Endothelial cell (in vitro differentiated cells): ENCODE data around the gene HSPBP1. TPM values are rescaled to one million over a fixed set of nuclear protein-coding genes. Genes with fewer than 3 reads are reported as not detected.

Experiments
- DNase-seq: peaks from one replicate; pipeline ENCODE4 v3.0.0; 2021; ENCODE audit warnings: low spot score
- H3K27ac Mint-ChIP-seq: one replicate; pipeline ENCODE4 v1.8.0; 2021; ENCODE audit warnings: mixed read lengths, inconsistent platforms; ENCODE audit not compliant: unreplicated experiment
- H3K27me3 Mint-ChIP-seq: one replicate; pipeline ENCODE4 v1.8.0; 2021; ENCODE audit warnings: mild to moderate bottlenecking, moderate library complexity, mixed read lengths, inconsistent platforms; ENCODE audit not compliant: unreplicated experiment
- H3K36me3 Mint-ChIP-seq: one replicate; pipeline ENCODE4 v1.8.0; 2021; ENCODE audit warnings: mild to moderate bottlenecking, low read depth, mixed read lengths, inconsistent platforms; ENCODE audit not compliant: unreplicated experiment
- H3K4me1 Mint-ChIP-seq: one replicate; pipeline ENCODE4 v1.8.0; 2021; ENCODE audit warnings: mild to moderate bottlenecking, mixed read lengths, inconsistent platforms; ENCODE audit not compliant: unreplicated experiment
- H3K4me3 Mint-ChIP-seq: one replicate; pipeline ENCODE4 v1.8.0; 2021; ENCODE audit warnings: mild to moderate bottlenecking, mixed read lengths, inconsistent platforms; ENCODE audit not compliant: unreplicated experiment
- H3K9me3 Mint-ChIP-seq: one replicate; pipeline ENCODE4 v1.8.0; 2021; ENCODE audit warnings: mixed read lengths, inconsistent platforms; ENCODE audit not compliant: unreplicated experiment
- total RNA-seq: library from RNA; stranded (reverse); fragmentation: NEBNext Ultra II Directional; extraction: Animal tissue kit (Norgen Biotek cat#: 25700); gene quantifications from one replicate; pipeline ENCODE4 v1.2.1, GENCODE V29; 2021; ENCODE audit not compliant: unreplicated experiment
- TF ChIP-seq, protein P1 (sequence below): fragments of 200-600 bp; sonication (generic); IDR thresholded peaks from one replicate; pipeline ENCODE4 v1.5.0; 2021; ENCODE audit warnings: antibody characterized with exemption; ENCODE audit not compliant: unreplicated experiment

The HSPBP1 gene
- total RNA-seq, 1 donor from 2014 or later: 24.6 TPM

DNA sequence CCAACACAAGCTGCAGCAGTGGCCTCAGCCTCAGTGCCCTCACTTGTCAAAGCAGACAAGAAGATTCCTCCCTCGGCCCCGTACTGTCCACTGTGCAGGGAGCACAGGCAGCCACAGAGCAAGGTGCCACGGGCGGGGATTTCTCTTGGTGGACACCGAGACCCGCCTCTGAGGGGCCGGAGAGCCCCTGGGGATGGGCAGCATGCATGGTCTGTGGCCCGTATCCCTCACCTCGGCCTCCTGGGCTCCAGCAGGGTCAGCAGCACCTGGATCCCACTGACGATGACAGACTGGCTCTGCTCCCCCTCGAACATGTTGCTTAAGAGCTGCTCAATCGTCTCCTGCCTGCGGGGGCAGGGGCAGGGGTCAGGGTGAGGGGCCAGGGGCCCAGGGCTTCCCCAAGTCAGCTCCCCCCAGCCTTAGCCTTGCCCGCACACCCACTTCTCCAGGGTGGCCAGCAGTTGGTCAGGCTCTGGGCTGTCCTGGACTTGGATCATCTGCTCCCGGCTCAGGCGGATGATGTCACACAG, 37.9 kb downstream of the HSPBP1 start:
- Mint-ChIP-seq H3K9me3 (no peaks in the 10 kb centered on the region), H3K4me1 (no peaks in the 10 kb centered on the region), H3K27me3 (peaks cover 9% of the 10 kb centered on the region), H3K36me3 (peaks cover 42% of the 10 kb centered on the region), H3K4me3 (no peak overlapping the region), H3K27ac (no peak overlapping the region)
- TF ChIP-seq, protein P1, sequence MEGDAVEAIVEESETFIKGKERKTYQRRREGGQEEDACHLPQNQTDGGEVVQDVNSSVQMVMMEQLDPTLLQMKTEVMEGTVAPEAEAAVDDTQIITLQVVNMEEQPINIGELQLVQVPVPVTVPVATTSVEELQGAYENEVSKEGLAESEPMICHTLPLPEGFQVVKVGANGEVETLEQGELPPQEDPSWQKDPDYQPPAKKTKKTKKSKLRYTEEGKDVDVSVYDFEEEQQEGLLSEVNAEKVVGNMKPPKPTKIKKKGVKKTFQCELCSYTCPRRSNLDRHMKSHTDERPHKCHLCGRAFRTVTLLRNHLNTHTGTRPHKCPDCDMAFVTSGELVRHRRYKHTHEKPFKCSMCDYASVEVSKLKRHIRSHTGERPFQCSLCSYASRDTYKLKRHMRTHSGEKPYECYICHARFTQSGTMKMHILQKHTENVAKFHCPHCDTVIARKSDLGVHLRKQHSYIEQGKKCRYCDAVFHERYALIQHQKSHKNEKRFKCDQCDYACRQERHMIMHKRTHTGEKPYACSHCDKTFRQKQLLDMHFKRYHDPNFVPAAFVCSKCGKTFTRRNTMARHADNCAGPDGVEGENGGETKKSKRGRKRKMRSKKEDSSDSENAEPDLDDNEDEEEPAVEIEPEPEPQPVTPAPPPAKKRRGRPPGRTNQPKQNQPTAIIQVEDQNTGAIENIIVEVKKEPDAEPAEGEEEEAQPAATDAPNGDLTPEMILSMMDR: no peak
- DNase-seq: no peak

DNA sequence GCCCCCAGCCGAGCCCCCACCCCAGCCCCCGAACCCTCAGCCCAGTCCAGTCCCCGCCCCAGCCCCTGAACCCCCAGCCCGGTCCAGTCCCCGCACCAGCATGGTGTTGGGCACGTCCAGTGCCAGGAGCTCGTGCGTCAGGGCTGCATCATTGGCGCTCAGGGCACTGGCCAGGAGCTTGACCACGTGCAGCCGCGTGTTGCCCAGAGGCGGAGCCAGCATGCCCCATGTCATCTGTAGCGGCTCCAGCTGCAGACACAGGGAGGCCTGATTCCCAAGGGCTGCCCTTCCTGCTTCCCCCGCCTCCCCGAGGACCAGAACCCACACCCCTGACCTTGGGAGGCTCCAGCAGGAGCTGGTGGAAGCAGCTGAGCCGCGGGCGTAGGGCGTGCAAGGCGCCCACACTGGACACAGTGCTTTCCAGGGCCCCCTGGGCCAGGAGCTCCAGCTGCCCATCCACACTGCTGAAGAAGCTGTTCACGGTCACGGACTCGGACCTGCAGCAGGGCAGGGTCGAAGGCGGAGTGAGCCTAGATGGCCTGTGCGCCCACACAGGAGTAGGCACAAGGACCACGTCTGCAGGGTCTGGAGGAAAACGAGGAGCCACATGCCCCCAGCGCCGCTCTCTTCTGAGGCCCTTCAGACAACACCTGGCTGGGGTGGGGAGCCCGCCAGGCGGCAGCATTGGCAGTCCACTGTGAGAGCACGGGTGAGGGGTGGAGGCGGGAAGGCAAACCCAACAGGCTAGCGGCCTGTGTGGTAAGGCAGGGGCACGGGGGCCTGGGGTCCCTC, 38.6 kb downstream of the HSPBP1 start:
- TF ChIP-seq, protein P1: no peak
- no peak overlapping the region for H3K27ac Mint-ChIP-seq
- peaks cover 7% of the 10 kb centered on the region for H3K27me3 Mint-ChIP-seq
- H3K4me3 Mint-ChIP-seq: no peak overlapping the region
- H3K36me3 Mint-ChIP-seq: peaks cover 47% of the 10 kb centered on the region
- no peaks in the 10 kb centered on the region for H3K4me1 Mint-ChIP-seq
- no peaks in the 10 kb centered on the region for H3K9me3 Mint-ChIP-seq
- DNase-seq: no peak

DNA sequence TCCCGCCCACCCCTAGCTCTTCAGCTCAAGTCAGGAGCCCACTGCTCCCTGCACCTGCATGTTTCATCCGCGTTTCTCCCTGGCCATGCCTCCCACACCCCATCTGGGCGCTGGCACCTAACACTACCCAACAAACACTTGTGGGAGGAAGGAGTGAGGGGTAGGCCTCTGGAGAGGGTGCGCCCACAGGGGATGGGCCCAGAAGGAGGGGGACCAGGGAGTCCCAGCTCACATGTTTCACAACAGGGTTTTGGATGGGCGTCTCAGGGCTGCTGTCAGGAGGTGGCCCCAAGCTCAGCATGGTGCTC, 39.2 kb downstream of the HSPBP1 start:
- no peak for DNase-seq
- no peaks in the 10 kb centered on the region for H3K4me1 Mint-ChIP-seq
- peaks cover 6% of the 10 kb centered on the region for H3K27me3 Mint-ChIP-seq
- peaks cover 52% of the 10 kb centered on the region for H3K36me3 Mint-ChIP-seq
- H3K9me3 Mint-ChIP-seq: no peaks in the 10 kb centered on the region
- H3K27ac Mint-ChIP-seq: no peak overlapping the region
- TF ChIP-seq, protein P1: no peak
- peak overlapping the region; percentile 57 for H3K4me3 Mint-ChIP-seq

DNA sequence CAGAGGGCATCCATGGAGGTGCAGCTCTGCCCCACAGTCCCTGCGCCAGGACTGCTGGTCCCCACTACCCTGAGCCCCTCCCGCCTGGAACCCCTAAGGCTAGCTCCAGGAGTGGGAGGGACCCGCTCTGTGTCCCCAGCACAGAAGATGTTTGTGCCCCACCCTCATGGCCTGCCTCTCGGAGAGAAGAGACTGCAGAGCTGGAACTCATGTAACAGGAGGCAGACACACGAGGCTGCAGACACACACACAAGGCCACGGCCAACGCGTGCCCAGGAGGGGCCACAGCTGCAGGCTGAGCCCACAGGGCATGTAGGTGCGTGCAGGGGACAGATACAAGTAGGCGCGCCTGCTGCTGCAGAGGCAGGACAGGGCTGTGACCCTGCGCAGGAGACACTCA, 40.9 kb downstream of the HSPBP1 start:
- Mint-ChIP-seq H3K4me1 (no peaks in the 10 kb centered on the region), H3K27ac (no peak overlapping the region), H3K27me3 (peaks cover 5% of the 10 kb centered on the region), H3K9me3 (no peaks in the 10 kb centered on the region), H3K4me3 (no peak overlapping the region), H3K36me3 (peaks cover 59% of the 10 kb centered on the region)
- TF ChIP-seq, protein P1: no peak
- no peak for DNase-seq

DNA sequence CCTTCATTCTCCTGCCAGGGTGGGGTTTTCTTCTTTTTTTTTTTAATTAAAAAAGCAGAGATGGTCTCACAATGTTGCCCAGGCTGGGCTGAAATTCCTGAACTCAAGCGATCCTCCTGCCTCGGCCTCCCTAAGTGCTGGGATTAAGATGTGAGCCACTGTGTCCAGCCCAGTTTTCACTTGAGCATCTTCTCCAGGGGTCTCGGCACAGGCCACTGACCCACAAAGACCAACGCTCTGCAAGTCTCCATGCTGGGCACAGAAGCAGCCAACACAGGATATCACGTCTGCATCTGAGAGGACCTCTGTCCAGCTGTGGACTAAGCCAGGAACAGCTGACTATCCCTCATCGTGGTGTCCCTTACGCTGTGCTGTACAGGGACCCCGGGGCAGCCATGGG, 41.9 kb downstream of the HSPBP1 start:
- H3K27ac Mint-ChIP-seq: no peak overlapping the region
- TF ChIP-seq, protein P1: no peak
- no peaks in the 10 kb centered on the region for H3K4me1 Mint-ChIP-seq
- no peaks in the 10 kb centered on the region for H3K9me3 Mint-ChIP-seq
- H3K27me3 Mint-ChIP-seq: peaks cover 5% of the 10 kb centered on the region
- peaks cover 53% of the 10 kb centered on the region for H3K36me3 Mint-ChIP-seq
- no peak for DNase-seq
- H3K4me3 Mint-ChIP-seq: no peak overlapping the region
